CD14-positive monocyte (primary cell): Measurements from ENCODE around the gene SMPD3. TPM values are rescaled to one million over a fixed set of nuclear protein-coding genes. Genes with fewer than 3 reads are reported as not detected.

Source experiments
- DNase-seq, 3 donors: peaks; one replicate each; pipeline ENCODE4 v3.0.0-alpha.2; 2011 to 2022
- H2AFZ ChIP-seq: 2 replicates; pipeline ENCODE4 v1.6.0; 2012; ENCODE audit warnings: mild to moderate bottlenecking, low read depth, low read length, inconsistent platforms; ENCODE audit not compliant: insufficient read depth, poor library complexity, severe bottlenecking
- H3K27ac ChIP-seq, 2 donors: 1 replicate in 1 of 2; 2 replicates in 1 of 2; pipeline ENCODE4 v1.5.1; 2012 to 2013; ENCODE audit warnings: low read length in 2 of 2, control low read depth in 1 of 2, inconsistent platforms in 1 of 2, low read depth in 1 of 2, mild to moderate bottlenecking in 1 of 2
- H3K27me3 ChIP-seq, 2 donors: one replicate each; pipeline versions ENCODE4 v1.6.0 to v1.6.1; 2011 to 2013; ENCODE audit warnings: low read length in 2 of 2; ENCODE audit not compliant: control insufficient read depth in 2 of 2, insufficient read depth in 2 of 2
- H3K36me3 ChIP-seq, 2 donors: replicated peaks in 1 of 2; 1 replicate in 1 of 2; 2 replicates in 1 of 2; pipeline versions ENCODE4 v1.5.1 to v1.6.1; 2012 to 2013; ENCODE audit warnings: low read length in 2 of 2, control low read depth in 1 of 2, inconsistent platforms in 1 of 2, mild to moderate bottlenecking in 1 of 2; ENCODE audit not compliant: insufficient read depth in 2 of 2, control insufficient read depth in 1 of 2
- H3K4me1 ChIP-seq, 2 donors: 1 replicate in 1 of 2; 2 replicates in 1 of 2; pipeline versions ENCODE4 v1.5.1 to v1.6.1; 2012 to 2013; ENCODE audit warnings: low read length in 2 of 2, control low read depth in 1 of 2, inconsistent platforms in 1 of 2, mild to moderate bottlenecking in 1 of 2, moderate library complexity in 1 of 2; ENCODE audit not compliant: insufficient read depth in 2 of 2, control insufficient read depth in 1 of 2
- H3K4me2 ChIP-seq: replicated peaks from 2 replicates; pipeline ENCODE3; 2012; ENCODE audit warnings: low read length, moderate library complexity, mild to moderate bottlenecking; ENCODE audit not compliant: poor library complexity, severe bottlenecking; ENCODE audit errors: extremely low read depth
- H3K4me3 ChIP-seq, 3 experiments: fragments of 200-600 bp in 1 of 3; sonication (generic) in 1 of 3; replicated peaks in 1 of 3; 1 replicate in 2 of 3; 2 replicates in 1 of 3; pipeline ENCODE4 v1.5.1; 2011 to 2013; ENCODE audit warnings: low read length in 3 of 3, mild to moderate bottlenecking in 3 of 3, control low read depth in 2 of 3, low read depth in 2 of 3, inconsistent platforms in 1 of 3, moderate library complexity in 1 of 3
- H3K79me2 ChIP-seq: 2 replicates; pipeline ENCODE4 v1.6.0; 2012; ENCODE audit warnings: mild to moderate bottlenecking, control low read depth, inconsistent platforms, low read length, moderate library complexity; ENCODE audit not compliant: insufficient read depth
- H3K9ac ChIP-seq: 2 replicates; pipeline ENCODE4 v1.6.0; 2017; ENCODE audit warnings: low read length, mild to moderate bottlenecking; ENCODE audit not compliant: insufficient read depth, poor library complexity, severe bottlenecking
- H3K9me3 ChIP-seq, 2 donors: replicated peaks in 1 of 2; 1 replicate in 1 of 2; 2 replicates in 1 of 2; pipeline versions ENCODE4 v1.5.1 to v1.6.1; 2012 to 2013; ENCODE audit warnings: low read length in 2 of 2, control low read depth in 1 of 2; ENCODE audit not compliant: control insufficient read depth in 1 of 2, insufficient read depth in 1 of 2
- H4K20me1 ChIP-seq: 2 replicates; pipeline ENCODE4 v1.6.0; 2012; ENCODE audit warnings: mild to moderate bottlenecking, low read length, control low read depth, moderate library complexity; ENCODE audit not compliant: insufficient read depth
- H3K27ac Mint-ChIP-seq, 7 donors: one replicate each; pipeline ENCODE4 v1.8.0; 2020; ENCODE audit warnings: mild to moderate bottlenecking in 7 of 7, mixed read lengths in 7 of 7, moderate library complexity in 6 of 7, inconsistent platforms in 2 of 7
- H3K27me3 Mint-ChIP-seq, 3 donors: one replicate each; pipeline ENCODE4 v1.8.0; 2021 to 2022; ENCODE audit warnings: low read depth in 3 of 3, mild to moderate bottlenecking in 3 of 3, mixed read lengths in 3 of 3, moderate library complexity in 3 of 3, inconsistent platforms in 1 of 3
- H3K36me3 Mint-ChIP-seq, 2 donors: one replicate each; pipeline ENCODE4 v1.8.0; 2020; ENCODE audit warnings: mixed read lengths in 2 of 2, inconsistent platforms in 1 of 2, mild to moderate bottlenecking in 1 of 2
- H3K4me1 Mint-ChIP-seq: one replicate; pipeline ENCODE4 v1.8.0; 2020; ENCODE audit warnings: mild to moderate bottlenecking, mixed read lengths
- H3K4me3 Mint-ChIP-seq, 2 donors: one replicate each; pipeline ENCODE4 v1.8.0; 2020; ENCODE audit warnings: mild to moderate bottlenecking in 2 of 2, mixed read lengths in 2 of 2, moderate library complexity in 1 of 2
- H3K9me3 Mint-ChIP-seq, 7 donors: one replicate each; pipeline ENCODE4 v1.8.0; 2020 to 2022; ENCODE audit warnings: mixed read lengths in 7 of 7, mild to moderate bottlenecking in 6 of 7, moderate library complexity in 6 of 7, inconsistent platforms in 2 of 7
- WGBS: methylation state at CpG from one replicate; pipeline ENCODE4 v1.1.5; 2013; ENCODE audit warnings: missing lambda C conversion rate; ENCODE audit not compliant: insufficient coverage; 5-methylcytosine and 5-hydroxymethylcytosine counted together
- intact Hi-C, 2 donors: fragments of 100-400 bp; cut with micrococcal nuclease; formaldehyde crosslinking; loops; one replicate each; pipeline versions ENCODE4 v1.15.0 to v1.15.1; 2023
- polyA plus RNA-seq, 3 donors: library from polyadenylated mRNA; depleted of rRNA in 1 of 3; unstranded in 2 of 3; stranded (reverse) in 1 of 3; fragments of 300-500 nt in 2 of 3; fragments of >200 nt in 1 of 3; fragmentation: Illumina TruSeq in 2 of 3; gene quantifications; 1 replicate in 2 of 3; 2 replicates in 1 of 3; pipeline ENCODE4 v1.2.3, GENCODE V29; 2012 to 2021
- TF ChIP-seq, protein P1 (sequence below): fragments of 200-600 bp; IDR thresholded peaks from one replicate; pipeline ENCODE4 v1.8.0; 2022; ENCODE audit warnings: antibody characterized with exemption, mild to moderate bottlenecking

SMPD3 gene
- polyA plus RNA-seq, 3 donors = 0.40 to 1.1 (median 0.51) TPM

DNA sequence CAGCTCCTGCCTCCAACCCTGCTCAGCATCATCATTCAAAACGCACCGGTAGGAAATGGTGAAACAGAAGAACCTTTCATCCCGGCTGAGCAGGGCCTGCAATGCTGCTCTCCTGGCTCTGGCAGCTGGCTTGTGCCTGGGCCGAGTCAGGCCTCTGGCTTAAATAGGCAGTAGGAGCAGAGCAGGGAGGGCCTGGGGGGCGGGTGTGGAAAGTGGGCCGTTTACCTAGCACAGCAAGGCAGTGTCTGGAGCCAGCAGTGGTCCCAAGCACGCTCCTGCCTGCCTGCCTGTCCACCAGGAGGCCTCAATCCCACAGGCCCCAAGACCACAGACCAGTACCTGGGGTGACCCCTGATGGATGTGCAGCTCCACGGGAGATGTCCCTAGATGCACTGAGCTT, 59.3 kb downstream of the SMPD3 start:
- Histone ChIP-seq H3K27me3 (no peaks in the 10 kb centered on the region), H3K9ac (no peak overlapping the region), H3K4me2 (no peak overlapping the region), H3K9me3 (no peaks in the 10 kb centered on the region), H3K79me2 (no peaks in the 10 kb centered on the region), H3K27ac (no peak overlapping the region), H4K20me1 (no peaks in the 10 kb centered on the region), H3K4me3 (no peak overlapping the region), H3K36me3 (no peaks in the 10 kb centered on the region), H2AFZ (no peak overlapping the region), H3K4me1 (peaks cover 9 to 11% of the 10 kb centered on the region in 2 donors)
- Mint-ChIP-seq H3K9me3 (peaks cover 0 to 2% (median 0%) of the 10 kb centered on the region in 7 donors), H3K27ac (no peak overlapping the region), H3K4me1 (peaks cover 15% of the 10 kb centered on the region), H3K36me3 (no peaks in the 10 kb centered on the region), H3K27me3 (peaks cover 2% of the 10 kb centered on the region in 3 donors), H3K4me3 (no peak overlapping the region)
- TF ChIP-seq, protein P1, sequence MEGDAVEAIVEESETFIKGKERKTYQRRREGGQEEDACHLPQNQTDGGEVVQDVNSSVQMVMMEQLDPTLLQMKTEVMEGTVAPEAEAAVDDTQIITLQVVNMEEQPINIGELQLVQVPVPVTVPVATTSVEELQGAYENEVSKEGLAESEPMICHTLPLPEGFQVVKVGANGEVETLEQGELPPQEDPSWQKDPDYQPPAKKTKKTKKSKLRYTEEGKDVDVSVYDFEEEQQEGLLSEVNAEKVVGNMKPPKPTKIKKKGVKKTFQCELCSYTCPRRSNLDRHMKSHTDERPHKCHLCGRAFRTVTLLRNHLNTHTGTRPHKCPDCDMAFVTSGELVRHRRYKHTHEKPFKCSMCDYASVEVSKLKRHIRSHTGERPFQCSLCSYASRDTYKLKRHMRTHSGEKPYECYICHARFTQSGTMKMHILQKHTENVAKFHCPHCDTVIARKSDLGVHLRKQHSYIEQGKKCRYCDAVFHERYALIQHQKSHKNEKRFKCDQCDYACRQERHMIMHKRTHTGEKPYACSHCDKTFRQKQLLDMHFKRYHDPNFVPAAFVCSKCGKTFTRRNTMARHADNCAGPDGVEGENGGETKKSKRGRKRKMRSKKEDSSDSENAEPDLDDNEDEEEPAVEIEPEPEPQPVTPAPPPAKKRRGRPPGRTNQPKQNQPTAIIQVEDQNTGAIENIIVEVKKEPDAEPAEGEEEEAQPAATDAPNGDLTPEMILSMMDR = no peak
- 84% methylated on average over 8 of the region's 8 CpGs for WGBS
- intact Hi-C loops = no loop called here
- no peak for DNase-seq

DNA sequence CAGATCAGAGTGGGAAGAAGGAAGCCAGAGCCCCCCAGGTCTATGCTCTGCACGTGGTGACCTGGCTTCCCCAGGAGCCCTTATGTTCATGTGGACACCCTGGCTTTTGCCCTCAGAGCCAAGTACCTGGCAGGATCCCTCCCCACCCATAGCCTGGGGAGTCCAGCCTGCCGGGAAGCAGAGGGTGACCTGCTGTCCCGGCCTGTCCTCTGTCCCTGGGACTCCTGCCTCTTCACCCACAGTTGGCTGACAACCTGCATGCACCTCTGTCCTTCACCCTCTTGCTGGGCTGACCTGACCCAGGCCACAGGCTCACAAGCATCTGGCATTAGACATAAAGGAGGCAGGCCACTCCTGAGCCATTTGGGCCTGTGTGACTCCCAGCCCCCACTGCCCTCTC, 60.2 kb downstream of the SMPD3 start:
- WGBS = 93% methylated on average over 3 of the region's 3 CpGs
- no peak overlapping the region for H2AFZ ChIP-seq
- no peak overlapping the region for H3K27ac ChIP-seq
- Mint-ChIP-seq H3K4me1 (peaks cover 15% of the 10 kb centered on the region), H3K9me3 (peaks cover 0 to 2% (median 0%) of the 10 kb centered on the region in 7 donors), H3K36me3 (no peaks in the 10 kb centered on the region), H3K4me3 (no peak overlapping the region), H3K27me3 (peaks cover 2 to 3% (median 2%) of the 10 kb centered on the region in 3 donors), H3K27ac (no peak overlapping the region)
- TF ChIP-seq, protein P1 = no peak
- H3K4me1 ChIP-seq = peaks cover 9 to 11% of the 10 kb centered on the region in 2 donors
- H3K27me3 ChIP-seq = no peaks in the 10 kb centered on the region
- intact Hi-C loops = no loop called here
- no peak for DNase-seq
- H3K9ac ChIP-seq = no peak overlapping the region
- no peaks in the 10 kb centered on the region for H3K36me3 ChIP-seq
- no peaks in the 10 kb centered on the region for H4K20me1 ChIP-seq
- H3K4me2 ChIP-seq = no peak overlapping the region
- H3K9me3 ChIP-seq = no peaks in the 10 kb centered on the region
- no peak overlapping the region for H3K4me3 ChIP-seq
- no peaks in the 10 kb centered on the region for H3K79me2 ChIP-seq
